CD4-positive, alpha-beta T cell treated with Interleukin-1 beta for 1 hour (primary cell): ENCODE data around the gene ANKRD11.
"Not testable (repeated sequence)": the region's sequence is repeated elsewhere in the genome, so short reads cannot be mapped to it uniquely, and the experiment has no call there.

Source experiments
- DNase-seq, 2 donors: peaks; one replicate each; pipeline ENCODE4 v3.0.0-alpha.2; 2020 to 2022

The ANKRD11 gene

DNA sequence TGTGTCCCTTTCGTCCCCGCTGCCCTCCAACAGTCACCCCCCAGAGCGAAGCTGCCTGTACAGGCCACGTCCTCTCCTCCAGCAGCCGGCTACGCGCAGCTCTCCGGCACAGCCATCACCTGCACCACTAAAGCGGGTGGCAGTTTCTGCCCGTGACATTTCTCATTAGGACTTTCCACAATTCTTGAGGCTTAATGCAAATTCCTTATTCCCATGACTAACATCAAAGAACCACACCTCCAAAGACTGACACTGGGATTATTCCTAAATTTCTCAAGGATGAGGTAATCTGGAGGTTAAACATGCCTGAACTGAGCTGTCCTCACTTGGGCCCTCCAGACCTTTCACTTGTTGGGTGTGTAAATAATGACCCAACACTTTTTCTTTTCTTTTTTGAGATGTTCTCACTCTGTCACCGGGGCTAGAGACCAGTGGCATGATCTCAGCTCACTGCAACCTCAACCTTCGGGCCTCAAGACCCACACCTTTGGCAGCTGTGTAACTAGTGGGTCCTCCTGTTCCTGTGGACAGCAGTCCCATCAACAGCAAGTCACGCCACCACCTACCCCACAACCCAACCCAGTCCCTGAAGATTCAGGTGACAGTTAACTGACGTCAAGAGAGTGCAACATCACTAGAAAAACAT, 11.7 kb downstream of the ANKRD11 start:
- DNase-seq: no peak

DNA sequence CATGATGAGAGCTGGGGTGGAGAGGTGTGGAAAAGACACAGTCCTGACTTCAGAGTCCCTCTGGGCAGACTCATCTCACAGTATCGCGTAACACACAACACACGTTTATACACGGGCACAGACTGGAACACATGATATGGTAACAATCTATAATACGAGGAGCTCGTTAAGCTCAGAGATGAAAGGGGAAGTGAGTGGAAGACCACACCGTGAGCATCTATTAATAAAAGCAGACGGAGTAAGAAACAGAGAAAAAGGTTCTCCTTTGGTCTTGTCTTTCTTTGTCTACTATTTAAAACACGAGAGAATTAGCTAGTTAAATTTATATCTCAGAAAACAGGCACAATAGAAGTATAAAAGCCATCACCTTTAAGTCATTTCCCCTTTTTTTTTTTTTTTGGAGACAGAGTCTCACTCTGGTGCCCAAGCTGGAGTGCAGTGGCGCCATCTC, 13.5 kb downstream of the ANKRD11 start:
- no peak for DNase-seq

DNA sequence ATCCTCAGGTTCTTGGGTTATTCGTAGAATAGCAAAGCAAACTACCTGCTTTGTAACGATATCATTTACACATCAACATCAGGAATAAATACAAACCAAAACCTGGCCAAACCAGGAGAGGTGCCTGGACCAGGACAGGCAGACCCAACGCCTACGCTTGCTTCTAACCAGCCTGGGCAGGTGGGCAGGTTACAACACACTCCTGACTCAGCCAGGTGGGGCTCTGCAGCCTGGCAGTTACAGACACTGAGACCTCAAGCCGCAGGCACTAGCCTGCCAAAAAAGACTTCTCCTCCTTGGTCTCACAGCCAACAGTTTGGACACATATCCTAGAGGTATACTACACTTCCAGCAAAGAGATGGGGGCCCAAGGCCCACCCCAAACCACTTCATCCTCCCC, 14.0 kb downstream of the ANKRD11 start:
- DNase-seq: no peak

DNA sequence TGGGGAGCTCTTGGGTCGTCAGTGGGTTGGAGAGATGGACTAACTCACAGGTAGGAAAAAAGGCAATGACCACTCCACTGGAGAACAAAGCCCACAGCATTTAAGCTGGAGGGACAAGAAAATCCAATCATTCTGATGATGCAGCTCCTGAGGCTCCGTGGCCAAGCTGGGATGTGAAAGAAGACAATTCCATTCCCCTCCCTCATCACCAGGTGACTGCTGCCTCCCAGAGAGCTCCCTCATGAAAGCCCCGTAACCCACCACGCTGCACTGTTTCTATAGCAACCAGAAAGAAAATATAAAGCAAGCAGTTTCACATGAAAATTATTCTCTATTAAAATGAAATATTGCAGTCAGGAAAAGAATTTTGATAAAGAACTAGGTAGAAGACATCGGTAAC, 15.2 kb downstream of the ANKRD11 start:
- DNase-seq: no peak

DNA sequence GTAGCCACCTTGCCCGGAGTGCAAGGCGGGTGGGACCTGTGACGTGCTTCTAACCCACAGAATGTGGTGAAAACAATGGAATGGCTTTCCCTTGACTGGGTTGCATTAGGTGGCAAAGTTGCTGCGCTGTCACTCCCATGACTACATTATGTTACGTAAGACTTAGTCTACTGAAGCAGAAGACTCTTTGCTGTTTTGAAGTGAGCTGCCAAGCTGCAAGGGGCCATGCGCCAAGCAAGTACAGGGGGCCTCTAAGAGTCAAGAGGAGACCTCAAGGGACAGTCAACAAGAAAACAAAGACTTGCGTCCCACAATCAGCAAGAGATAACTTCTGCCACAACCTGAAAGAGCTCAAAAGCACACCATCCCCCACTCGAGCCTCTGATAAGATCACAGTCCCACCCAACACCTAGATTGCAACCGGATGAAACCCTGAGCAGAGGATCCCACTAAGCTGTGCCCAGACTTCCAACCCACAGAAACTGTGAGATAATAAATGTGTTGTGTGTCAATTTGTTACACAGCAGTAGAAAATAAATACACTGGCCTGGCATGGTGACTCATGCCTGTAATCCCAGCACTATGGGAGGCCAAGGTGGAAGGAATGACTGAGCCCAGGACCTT, 16.5 kb downstream of the ANKRD11 start:
- peak in 1 of 2 donors; percentile 31 for DNase-seq

DNA sequence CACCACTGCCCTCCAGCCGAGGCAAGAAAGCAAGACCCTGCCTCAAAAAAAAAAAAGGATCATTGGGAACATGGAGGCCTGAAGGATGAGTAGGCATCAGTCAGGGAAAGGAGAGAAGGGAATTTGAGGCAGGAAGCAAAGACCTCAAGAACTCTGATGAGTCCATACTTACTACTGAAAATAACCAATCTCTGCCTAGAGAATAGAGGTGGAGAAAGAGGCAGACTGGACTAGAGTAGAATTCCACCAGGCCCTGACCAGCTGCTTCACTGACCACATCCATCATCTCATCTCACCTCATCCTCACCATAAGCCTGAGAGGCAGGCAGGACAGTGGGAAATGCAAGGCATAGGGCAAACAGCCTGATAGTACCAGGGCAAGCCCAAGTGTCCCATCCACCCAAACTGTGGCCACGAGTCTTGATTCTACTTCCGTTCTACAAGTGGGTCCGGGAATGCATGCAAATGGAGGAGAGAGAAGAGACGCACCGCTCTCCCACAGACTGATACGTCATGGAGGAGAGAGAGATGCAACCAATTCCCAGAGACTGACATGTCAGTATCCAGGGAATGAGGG, 17.1 kb downstream of the ANKRD11 start:
- DNase-seq: no peak

DNA sequence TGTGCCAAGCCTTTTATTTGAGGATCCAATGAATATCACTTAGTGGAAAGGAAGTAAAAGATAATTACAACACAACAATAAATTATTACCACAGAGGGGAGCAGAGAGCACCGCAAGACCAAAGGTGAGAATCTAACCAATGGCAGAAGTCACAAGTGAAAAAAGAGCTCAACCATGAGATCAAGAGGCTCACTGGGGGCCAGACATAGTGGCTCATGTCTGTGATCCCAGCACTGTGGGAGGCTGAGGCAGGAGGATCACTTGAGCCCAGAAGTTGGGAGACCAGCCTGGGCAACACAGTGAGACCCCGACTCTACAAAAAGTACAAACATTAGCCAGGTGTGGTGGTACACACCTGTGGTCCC, 17.7 kb downstream of the ANKRD11 start:
- no peak for DNase-seq

DNA sequence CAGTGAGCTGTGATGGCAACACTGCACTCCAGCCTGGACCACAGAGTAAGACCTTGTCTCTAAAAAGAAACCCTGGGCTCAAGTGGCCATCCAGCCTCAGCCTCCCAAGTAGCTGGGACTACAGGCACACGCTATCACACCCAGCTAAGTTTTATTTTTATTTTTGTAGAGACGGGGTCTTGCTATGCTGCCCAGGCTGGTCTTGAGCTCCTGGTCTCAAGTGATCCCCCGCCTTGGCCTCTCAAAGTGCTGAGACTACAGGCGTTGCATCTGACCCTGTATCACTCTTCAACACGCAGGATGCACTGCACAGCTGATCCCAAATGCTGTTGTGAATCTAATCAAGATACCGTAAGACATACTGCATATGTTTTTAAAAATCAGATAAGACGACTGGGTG, 23.0 kb downstream of the ANKRD11 start:
- no peak for DNase-seq

DNA sequence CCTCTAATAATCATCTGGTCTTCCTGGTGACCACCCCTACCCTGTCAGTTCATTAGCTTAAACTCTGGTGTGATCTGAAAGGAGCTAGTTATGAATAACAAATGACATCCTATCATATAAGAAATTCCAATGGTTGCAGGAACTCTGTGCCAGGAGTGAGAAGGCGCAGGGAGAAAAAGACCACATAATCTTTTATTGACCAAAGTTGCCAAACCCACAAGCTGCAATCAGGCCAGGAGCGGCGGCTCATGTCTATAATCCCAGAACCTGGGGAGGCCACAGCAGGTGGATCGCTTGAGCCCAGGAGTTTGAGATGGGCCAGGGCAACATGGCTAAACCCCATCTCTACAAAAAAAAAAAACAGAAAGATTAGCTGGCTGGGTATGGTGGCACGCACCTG, 23.4 kb downstream of the ANKRD11 start:
- DNase-seq: no peak

DNA sequence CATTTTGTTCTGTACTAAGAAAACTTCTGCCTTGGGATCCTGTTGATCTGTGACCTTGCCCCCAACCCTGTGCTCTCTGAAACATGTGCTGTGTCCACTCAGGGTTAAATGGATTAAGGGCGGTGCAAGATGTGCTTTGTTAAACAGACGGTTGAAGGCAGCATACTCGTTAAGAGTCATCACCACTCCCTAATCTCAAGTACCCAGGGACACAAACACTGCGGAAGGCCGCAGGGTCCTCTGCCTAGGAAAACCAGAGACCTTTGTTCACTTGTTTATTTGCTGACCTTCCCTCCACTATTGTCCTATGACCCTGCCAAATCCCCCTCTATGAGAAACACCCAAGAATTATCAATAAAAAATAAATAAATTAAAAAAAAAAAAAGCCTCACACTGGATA, 27.0 kb downstream of the ANKRD11 start:
- not testable (repeated sequence) for DNase-seq

DNA sequence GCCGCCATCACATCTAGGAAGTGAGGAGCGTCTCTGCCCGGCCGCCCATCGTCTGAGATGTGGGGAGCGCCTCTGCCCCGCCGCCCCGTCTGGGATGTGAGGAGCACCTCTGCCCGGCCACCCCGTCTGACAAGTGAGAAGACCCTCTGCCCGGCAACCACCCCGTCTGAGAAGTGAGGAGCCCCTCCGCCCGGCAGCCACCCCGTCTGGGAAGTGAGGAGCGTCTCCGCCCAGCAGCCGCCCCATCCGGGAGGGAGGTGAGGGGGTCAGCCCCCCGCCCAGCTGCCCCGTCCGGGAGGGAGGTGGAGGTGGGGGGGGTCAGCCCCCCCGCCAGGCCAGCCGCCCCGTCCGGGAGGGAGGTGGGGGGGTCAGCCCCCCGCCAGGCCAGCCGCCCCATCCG, 27.7 kb downstream of the ANKRD11 start:
- not testable (repeated sequence) for DNase-seq

DNA sequence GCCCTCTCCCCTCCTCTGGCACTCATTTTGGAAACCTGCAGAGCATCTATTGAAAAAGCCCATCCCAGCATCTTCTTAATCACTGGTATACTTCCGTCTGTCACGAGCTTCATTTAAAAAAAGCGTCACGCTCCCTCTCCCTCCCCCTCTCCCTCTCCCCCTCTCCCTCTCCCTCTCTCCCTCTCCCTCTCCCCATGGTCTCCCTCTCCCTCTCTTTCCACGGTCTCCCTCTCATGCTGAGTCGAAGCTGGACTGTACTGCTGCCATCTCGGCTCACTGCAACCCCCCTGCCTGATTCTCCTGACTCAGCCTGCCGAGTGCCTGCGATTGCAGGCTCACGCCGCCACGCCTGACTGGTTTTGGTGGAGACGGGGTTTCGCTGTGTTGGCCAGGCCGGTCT, 28.5 kb downstream of the ANKRD11 start:
- DNase-seq: not testable (repeated sequence)

DNA sequence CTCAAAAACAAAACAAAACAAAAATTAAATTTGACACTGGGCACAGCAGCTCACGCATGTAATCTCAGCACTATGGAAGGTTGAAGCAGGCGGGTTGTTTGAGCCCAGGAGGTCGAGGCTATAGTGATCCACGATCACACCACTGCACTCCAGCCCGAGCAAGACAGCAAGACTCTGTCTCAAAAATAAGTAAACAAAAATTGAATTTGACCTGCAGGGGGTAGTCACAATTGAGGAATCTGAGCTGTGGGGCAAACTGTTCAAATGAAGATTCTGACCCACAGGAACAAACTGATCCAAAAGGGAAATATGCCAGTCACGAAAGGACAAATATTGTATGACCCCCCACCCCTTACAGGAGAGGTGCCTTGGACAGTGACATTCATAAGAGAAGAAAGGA, 29.8 kb downstream of the ANKRD11 start:
- no peak for DNase-seq

DNA sequence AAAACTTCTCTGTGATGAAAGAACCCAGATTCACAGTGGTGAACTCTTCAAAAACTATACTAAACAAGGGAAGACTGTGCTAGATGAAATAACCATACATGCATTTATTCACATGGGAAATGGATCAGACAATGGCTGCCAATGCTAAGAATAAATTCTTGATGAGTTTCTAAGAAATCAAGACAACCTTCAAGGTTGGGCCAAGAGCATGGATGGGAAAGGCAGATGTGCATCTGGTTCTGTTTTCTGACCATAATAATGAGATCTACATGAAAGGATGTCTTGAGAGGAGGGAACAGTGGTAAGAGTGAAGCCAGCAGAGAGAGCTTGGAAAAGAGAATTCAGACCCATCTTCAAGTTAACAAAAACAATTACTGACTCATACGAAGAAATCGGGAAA, 31.4 kb downstream of the ANKRD11 start:
- no peak for DNase-seq

DNA sequence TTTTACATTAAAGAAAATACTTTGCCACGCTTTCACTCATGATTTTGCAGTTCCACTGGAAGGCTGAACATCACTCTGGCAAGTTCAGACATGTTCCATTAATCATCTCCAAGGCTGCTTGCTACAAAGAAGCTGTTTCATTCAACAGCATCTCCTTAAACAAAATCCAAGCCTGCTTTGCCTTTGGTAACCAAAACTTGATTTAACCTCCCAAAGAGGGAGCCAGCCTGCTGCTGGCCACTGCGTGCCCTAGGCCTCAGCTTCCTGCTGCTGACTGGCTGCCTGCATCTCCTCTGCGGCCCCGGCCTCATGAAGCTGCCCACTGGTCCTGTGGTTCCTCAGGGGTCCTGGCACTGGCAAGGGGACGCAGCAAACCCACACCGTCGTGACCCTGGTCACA, 31.8 kb downstream of the ANKRD11 start:
- DNase-seq: no peak

DNA sequence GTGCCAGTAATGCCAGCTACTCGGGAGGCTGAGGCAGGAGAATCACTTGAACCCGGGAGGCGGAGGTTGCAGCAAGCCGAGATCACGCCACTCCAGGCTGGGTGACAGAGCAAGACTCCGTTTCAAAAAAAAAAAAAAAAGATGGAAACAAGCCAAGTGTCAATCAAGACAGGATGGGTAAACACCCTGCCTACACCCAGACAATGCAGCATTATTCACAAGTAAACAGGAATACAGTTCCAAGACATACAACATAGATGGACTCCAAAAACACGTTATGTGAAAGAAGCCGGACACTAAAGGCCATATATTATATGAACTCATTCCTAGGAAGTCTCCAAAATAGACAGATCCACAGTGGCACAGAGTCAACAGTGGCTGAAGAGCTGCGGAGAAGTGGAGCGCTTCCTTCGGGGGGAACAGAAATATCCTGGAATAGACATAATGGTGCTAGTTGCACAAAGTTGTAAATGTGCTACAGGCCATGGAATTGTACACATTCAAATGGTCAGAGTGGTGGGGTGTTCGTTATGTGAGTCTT, 33.9 kb downstream of the ANKRD11 start:
- DNase-seq: no peak

DNA sequence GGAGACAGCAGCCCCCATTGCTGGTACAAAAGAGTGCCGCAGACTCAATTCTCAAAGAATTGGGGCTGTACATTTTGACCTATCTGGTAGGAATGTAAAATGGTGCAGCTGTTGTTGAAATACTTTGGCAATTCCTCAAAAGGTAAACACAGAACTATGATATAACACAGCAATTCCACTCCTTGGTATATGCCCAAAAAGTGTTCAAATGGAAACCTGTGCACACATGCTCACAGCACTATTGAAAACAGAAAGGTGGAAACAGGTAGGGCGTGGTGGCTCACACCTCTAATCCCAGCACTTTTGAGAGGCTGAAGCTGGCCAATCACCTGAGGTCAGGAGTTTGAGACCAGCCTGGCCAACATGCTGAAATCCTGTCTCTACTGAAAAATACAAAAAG, 34.7 kb downstream of the ANKRD11 start:
- no peak for DNase-seq

DNA sequence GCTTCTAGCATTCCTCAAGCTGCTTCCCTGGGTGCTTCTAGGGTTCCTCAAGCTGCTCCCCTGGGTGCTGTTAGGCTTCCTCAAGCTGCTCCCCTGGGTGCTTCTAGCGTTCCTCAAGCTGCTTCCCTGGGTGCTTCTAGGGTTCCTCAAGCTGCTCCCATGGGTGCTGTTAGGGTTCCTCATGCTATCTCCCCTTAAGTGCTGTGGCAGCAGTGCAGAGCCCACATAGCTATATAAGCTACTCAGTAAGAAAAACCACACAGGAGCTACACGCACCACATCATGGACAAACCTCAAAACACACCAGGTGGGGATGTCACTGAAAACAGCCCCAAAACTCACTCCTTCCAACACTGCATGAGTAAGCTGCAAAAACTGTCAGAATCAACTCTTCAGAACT, 35.2 kb downstream of the ANKRD11 start:
- no peak for DNase-seq

DNA sequence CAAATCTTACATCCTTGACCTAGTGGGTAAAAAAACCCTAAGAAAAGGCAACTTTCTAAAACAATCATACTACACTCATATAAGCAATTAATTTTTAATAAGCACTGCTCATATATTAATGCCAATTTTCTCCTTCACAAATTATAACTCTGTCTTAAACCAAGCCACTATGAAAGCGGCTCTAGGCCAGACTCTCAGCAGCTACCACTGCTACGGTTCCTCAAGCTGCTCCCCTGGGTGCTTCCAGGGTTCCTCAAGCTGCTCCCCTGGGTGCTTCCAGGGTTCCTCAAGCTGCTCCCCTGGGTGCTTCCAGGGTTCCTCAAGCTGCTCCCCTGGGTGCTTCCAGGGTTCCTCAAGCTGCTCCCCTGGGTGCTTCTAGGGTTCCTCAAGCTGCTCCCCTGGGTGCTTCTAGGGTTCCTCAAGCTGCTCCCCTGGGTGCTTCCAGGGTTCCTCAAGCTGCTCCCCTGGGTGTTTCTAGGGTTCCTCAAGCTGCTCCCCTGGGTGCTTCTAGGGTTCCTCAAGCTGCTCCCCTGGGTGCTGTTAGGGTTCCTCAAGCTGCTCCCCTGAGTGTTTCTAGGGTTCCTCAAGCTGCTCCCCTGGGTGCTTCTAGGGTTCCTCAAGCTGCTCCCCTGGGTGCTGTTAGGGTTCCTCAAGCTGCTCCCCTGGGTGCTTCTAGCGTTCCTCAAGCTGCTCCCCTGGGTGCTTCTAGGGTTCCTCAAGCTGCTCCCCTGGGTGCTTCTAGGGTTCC, 35.8 kb downstream of the ANKRD11 start:
- peak in 1 of 2 donors; percentile 31 for DNase-seq

DNA sequence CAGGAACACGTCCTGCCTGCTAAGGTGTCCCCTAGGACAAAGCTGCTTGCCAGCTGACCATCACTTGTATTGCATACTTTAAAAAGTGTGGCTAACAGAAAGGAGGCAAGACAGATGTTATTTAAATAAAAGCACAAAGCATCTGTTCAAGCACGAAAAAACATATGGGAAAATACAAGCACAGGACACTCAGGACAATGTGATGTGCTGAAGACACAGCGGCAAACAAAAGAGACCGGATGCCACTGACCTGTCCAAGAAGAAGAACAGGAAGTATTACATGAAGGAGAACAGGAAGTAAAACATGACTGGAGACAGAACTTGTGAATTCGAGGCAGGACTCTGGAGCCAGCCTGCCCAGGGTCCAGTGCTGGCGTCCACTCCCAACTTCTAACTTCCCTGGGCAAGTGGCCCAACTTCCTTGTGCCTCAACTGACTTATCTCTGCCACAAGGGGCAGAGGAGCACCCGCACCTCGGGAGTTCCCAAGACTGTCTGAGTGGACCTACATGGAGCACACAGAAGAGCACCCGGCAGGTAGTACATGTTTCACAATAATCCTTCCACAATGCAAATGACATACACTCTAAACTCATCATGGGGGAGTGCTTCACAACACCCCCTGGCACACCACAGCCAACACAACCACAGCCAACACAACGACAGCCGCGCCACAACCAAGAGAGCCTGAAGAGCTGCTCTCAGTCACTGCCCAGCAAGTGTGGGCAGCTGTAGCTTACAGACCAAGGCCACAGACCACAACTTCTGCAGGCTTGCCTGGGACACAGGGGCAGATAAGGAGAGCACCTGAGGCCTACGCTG, 36.6 kb downstream of the ANKRD11 start:
- DNase-seq: peak in 1 of 2 donors; percentile 33

DNA sequence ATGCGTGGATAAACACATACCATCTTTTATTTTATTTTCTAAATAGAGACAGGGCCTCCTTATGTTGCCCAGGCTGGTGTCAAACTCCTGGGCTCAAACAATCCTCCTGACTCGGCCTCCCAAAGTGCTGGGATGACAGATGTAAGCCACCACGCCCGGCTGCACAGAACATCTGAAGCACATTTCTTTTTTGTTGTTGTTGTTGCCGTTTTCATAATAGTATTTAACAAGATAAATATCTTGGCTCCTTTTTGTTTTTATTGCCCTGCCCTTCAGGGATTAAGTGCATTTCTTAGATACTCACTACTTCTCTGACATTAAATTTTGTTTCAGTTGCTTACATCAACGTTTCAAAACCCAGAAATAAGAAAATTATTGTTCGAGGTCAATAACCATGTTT, 37.4 kb downstream of the ANKRD11 start:
- DNase-seq: no peak

DNA sequence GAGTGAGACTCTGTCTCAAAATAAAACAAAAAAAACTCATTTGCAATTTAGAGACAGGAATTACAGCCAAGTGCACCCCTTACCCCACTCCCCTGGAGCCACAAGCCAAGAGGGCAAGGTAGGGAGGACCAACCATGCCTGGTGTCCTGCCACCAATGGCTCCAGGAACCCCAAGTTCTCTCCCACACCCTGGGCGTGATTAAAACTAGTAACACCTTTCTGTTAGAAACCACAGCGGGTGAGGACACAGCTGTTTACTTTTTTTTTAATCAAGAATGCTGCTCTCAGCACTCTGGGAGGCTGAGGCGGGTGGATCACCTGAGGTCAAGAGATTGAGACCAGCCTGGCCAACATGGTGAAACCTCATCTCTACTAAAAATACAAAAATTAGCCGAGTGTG, 38.1 kb downstream of the ANKRD11 start:
- no peak for DNase-seq

DNA sequence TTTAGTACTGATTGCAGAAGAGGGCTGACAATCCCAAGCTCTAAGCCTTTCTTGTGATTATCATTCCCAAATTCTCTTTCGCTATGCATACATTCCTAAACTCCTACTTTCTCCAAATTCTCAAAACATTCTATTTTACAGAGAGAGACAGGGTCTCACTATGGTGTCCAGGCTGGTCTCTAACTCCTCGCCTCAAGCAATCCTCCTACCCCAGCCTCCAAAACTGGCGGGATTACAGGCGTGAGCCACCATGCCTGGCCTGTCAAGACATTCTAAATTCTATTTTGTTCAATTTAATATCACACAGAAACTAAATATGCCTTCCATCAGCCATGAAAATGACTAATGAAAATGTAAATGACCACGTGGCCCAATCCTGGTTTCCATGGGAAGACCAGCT, 39.8 kb downstream of the ANKRD11 start:
- no peak for DNase-seq
